Psoas muscle (tissue), 8 donors: ENCODE measurements around the gene CAMKMT. TPM values are rescaled to one million over a fixed set of nuclear protein-coding genes. Genes with fewer than 3 reads are reported as not detected.

Experiments used
- ATAC-seq, 4 donors: fragments of 200-7000 bp; cut with Tn5 transposase; one replicate each; pipeline ENCODE4 v1.9.1; 2020; ENCODE audit warnings: moderate library complexity in 3 of 4, mild to moderate bottlenecking in 2 of 4
- DNase-seq, 2 donors: peaks; one replicate each; pipeline ENCODE4 v3.0.0-alpha.2; 2020
- H3K27ac ChIP-seq: fragments of 200-600 bp; one replicate; pipeline ENCODE4 v1.8.0; 2022
- H3K27me3 ChIP-seq, 3 donors: fragments of 200-600 bp in 1 of 3; one replicate each; pipeline versions ENCODE4 v1.6.1 to v1.8.0; 2013 to 2022; ENCODE audit warnings: low read length in 2 of 3, mild to moderate bottlenecking in 2 of 3, moderate library complexity in 1 of 3; ENCODE audit not compliant: insufficient read depth in 3 of 3
- H3K36me3 ChIP-seq, 2 donors: fragments of 200-600 bp in 1 of 2; one replicate each; pipeline versions ENCODE4 v1.6.1 to v1.8.0; 2013 to 2022; ENCODE audit warnings: low read depth in 1 of 2, mild to moderate bottlenecking in 1 of 2, moderate library complexity in 1 of 2; ENCODE audit not compliant: insufficient read depth in 1 of 2
- H3K4me1 ChIP-seq: fragments of 200-600 bp; one replicate; pipeline ENCODE4 v1.8.0; 2022
- H3K4me3 ChIP-seq: fragments of 200-600 bp; one replicate; pipeline ENCODE4 v1.8.0; 2022; ENCODE audit warnings: mild to moderate bottlenecking
- H3K9me3 ChIP-seq: fragments of 200-600 bp; one replicate; pipeline ENCODE4 v1.8.0; 2022
- WGBS, 3 donors: extraction: QIAGEN DNeasy Blood & Tissue Kit; methylation state at CpG; one replicate each; pipeline versions ENCODE4 v1.1.6 to v1.1.7; 2013; 5-methylcytosine and 5-hydroxymethylcytosine counted together
- intact Hi-C, 2 donors: fragments of 100-400 bp; cut with DNase I; formaldehyde crosslinking; loops; one replicate each; pipeline versions ENCODE4 v1.11.0 to v1.14.2; 2022
- polyA plus RNA-seq, 3 donors: library from polyadenylated mRNA; stranded (reverse); fragments of 200-250 nt; gene quantifications; one replicate each; pipeline ENCODE4 v1.2.3, GENCODE V29; 2013
- total RNA-seq, 4 donors: library from RNA; stranded (reverse); fragmentation: NEBNext Ultra II Directional in 2 of 4; extraction: Animal tissue kit (Norgen Biotek cat#: 25700) in 2 of 4; gene quantifications; one replicate each; pipeline versions ENCODE4 v1.2.1 to v1.2.4, GENCODE V29; 2021 to 2023
- TF ChIP-seq, protein P1 (sequence below): fragments of 200-600 bp; IDR thresholded peaks from one replicate; pipeline ENCODE4 v1.8.0; 2022; ENCODE audit warnings: antibody characterized with exemption
- donor health status: healthy with polysubstance abuse.
- donor health status: DM: no; HTN: no; CAD: no; lungs with moderate emphysema.
- donor health status: Bipolar disorder and iron deficiency.
- donor health status: healthy.
- donor health status: DM: yes; HTN: yes; CAD: no.
- donor health status: DM: no; HTN: no; CAD: no.
- donor health status: DM: no; HTN: no; CAD: no.
- donor health status: DM: yes; HTN: yes; CAD: no.

CAMKMT gene
- total and polyA plus RNA-seq, 7 donors = 2.8 to 7.3 (median 4.5) TPM

DNA sequence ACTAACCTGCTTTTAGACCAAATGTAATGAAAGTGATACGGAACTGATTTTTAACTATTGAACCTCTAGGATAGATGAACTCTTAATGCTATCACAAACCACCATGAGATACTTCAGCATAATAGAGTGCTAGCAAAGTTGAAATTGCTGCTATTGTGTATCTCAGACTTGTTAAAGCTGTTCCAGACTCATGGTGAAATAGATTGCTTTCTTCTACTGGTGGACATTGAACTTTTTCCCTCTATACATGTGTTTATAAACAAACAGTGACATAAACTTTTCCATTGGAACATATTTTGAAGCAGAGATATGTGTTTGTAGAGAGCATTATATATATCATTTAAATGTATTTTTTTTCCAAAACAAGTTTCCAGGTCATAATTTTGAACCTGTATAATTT is 157.3 kb downstream of the CAMKMT start:
- 97 to 98% (median 98%) methylated on average over 1 of the region's 1 CpG for WGBS, 3 donors
- H3K9me3 ChIP-seq = peaks cover 14% of the 10 kb centered on the region
- ATAC-seq (no peak), DNase-seq (no peak)
- no peaks in the 10 kb centered on the region for H3K27me3 ChIP-seq
- H3K4me3 ChIP-seq = no peak overlapping the region
- H3K27ac ChIP-seq = no peak overlapping the region
- intact Hi-C loops = no loop called here
- H3K4me1 ChIP-seq = no peaks in the 10 kb centered on the region
- H3K36me3 ChIP-seq = no peaks in the 10 kb centered on the region
- TF ChIP-seq, protein P1, sequence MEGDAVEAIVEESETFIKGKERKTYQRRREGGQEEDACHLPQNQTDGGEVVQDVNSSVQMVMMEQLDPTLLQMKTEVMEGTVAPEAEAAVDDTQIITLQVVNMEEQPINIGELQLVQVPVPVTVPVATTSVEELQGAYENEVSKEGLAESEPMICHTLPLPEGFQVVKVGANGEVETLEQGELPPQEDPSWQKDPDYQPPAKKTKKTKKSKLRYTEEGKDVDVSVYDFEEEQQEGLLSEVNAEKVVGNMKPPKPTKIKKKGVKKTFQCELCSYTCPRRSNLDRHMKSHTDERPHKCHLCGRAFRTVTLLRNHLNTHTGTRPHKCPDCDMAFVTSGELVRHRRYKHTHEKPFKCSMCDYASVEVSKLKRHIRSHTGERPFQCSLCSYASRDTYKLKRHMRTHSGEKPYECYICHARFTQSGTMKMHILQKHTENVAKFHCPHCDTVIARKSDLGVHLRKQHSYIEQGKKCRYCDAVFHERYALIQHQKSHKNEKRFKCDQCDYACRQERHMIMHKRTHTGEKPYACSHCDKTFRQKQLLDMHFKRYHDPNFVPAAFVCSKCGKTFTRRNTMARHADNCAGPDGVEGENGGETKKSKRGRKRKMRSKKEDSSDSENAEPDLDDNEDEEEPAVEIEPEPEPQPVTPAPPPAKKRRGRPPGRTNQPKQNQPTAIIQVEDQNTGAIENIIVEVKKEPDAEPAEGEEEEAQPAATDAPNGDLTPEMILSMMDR = no peak

DNA sequence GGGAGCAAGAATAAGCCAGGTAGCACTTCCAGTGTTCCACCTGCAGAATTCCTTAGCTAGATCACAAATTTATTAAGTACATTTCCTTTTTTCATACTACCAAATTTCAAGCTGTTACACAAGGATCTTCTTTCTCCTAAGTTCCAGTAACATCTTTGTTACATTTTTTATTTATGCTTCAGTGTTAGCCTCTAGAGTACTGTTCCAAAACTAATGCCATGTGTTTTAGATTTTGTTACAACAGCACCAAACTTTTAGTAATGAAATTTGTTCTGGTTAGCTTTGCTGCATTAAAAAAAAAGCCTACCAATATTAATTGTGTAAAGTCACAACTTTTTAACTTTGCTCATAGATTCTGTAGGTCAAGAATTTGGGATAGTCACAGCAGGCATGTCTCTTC is 161.1 kb downstream of the CAMKMT start:
- no peaks in the 10 kb centered on the region for H3K36me3 ChIP-seq
- DNase-seq = no peak
- H3K27ac ChIP-seq = no peak overlapping the region
- no peaks in the 10 kb centered on the region for H3K27me3 ChIP-seq
- no peaks in the 10 kb centered on the region for H3K4me1 ChIP-seq
- no peak for ATAC-seq
- intact Hi-C loops = no loop called here
- H3K4me3 ChIP-seq = no peak overlapping the region
- TF ChIP-seq, protein P1 = no peak
- peaks cover 14% of the 10 kb centered on the region for H3K9me3 ChIP-seq

DNA sequence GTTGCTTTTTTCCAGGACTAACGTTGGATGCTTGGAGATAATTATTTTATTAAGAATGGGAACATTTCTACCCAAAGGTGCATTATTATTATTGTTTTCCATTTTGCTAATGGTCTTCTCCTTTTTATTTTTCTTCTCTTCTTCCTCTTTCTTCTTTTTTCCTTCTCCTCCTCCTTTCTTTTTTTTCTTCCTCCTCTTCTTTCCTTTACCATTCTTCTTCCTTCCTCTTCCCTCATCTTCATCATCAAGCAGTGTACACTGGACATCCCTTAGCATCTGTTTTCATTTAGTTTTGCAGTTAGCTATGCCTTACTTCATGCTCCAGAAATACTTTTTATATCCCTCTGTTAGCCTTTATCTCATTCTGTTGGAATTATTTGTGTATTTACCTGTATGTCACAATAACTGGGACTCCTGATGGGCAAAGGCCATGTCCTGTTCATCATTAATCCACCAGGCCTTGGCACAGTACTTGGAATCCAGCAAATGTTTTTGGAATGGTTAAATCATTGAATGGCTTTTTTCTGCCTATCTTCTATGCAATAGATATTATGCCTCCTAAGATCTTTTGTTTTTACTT is 162.7 kb downstream of the CAMKMT start:
- ATAC-seq (no peak), DNase-seq (no peak)
- no peaks in the 10 kb centered on the region for H3K27me3 ChIP-seq
- H3K27ac ChIP-seq = no peak overlapping the region
- TF ChIP-seq, protein P1 = no peak
- no peaks in the 10 kb centered on the region for H3K4me1 ChIP-seq
- H3K36me3 ChIP-seq = no peaks in the 10 kb centered on the region
- H3K9me3 ChIP-seq = peaks cover 14% of the 10 kb centered on the region
- H3K4me3 ChIP-seq = no peak overlapping the region
- 74 to 87% (median 79%) methylated on average over 1 of the region's 1 CpG for WGBS, 3 donors
- intact Hi-C loops = no loop called here

DNA sequence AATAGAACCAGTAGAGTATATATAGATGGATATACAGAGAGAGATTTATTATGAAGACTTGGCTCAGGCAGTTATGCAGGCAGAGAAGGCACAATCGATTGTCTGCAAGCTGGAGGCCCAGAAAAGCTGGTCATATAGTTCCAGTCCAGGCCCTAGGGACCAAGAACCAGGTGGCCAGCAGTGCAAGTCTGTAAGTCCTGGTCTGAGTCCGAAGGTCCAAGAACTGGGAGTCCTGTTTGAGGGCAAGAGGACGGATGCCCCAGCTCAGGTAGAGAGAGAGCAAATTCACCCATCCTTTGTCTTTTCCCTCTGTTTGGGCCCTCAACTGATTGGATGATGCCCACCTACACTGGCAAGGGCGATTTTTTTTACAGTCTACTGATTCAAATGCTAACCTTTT is 164.6 kb downstream of the CAMKMT start:
- H3K36me3 ChIP-seq = no peaks in the 10 kb centered on the region
- H3K27me3 ChIP-seq = no peaks in the 10 kb centered on the region
- TF ChIP-seq, protein P1 = no peak
- ATAC-seq (no peak), DNase-seq (no peak)
- no peaks in the 10 kb centered on the region for H3K4me1 ChIP-seq
- no peak overlapping the region for H3K27ac ChIP-seq
- intact Hi-C loops = no loop called here
- WGBS, 3 donors = 93 to 95% (median 94%) methylated on average over 4 of the region's 4 CpGs
- H3K9me3 ChIP-seq = peaks cover 14% of the 10 kb centered on the region
- H3K4me3 ChIP-seq = no peak overlapping the region

DNA sequence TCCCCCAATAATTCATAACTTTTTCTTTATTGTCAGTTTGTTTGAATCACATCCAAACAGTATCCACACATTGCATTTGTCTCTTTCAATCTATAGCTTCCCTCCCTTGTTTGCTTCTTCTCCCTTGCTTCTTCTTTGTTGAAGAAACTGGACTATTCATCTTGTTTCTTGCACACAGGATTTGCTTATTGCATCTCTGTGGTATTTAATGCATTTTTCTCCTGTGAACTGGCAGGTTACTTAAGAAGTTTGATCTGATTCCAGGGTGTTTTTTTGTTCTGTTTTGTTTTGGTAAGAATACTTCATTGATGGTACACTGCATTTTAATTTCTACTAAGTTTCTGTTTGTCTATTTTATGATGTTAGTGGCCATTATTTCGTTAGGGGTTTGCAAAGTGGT is 166.8 kb downstream of the CAMKMT start:
- Histone ChIP-seq H3K27me3 (no peaks in the 10 kb centered on the region), H3K4me1 (no peaks in the 10 kb centered on the region), H3K9me3 (no peaks in the 10 kb centered on the region), H3K27ac (no peak overlapping the region), H3K4me3 (no peak overlapping the region), H3K36me3 (no peaks in the 10 kb centered on the region)
- TF ChIP-seq, protein P1 = no peak
- 98 to 99% (median 98%) methylated on average over 1 of the region's 1 CpG for WGBS, 3 donors
- DNase-seq (no peak), ATAC-seq (no peak)
- intact Hi-C loops = no loop called here
